Duodenal mucosa (tissue), 2 donors: Measurements from ENCODE around the gene DOK4.

Source experiments
- H3K27ac ChIP-seq: one replicate; pipeline ENCODE4 v1.7.0; 2013; ENCODE audit warnings: low read depth, low read length
- H3K27me3 ChIP-seq, 2 donors: one replicate each; pipeline ENCODE4 v1.7.0; 2013; ENCODE audit warnings: low read length in 2 of 2, control low read depth in 1 of 2; ENCODE audit not compliant: insufficient read depth in 2 of 2, control insufficient read depth in 1 of 2
- H3K36me3 ChIP-seq, 2 donors: one replicate each; pipeline ENCODE4 v1.7.0; 2013; ENCODE audit warnings: low read length in 2 of 2, control low read depth in 1 of 2; ENCODE audit not compliant: insufficient read depth in 2 of 2, control insufficient read depth in 1 of 2
- H3K4me1 ChIP-seq, 2 donors: one replicate each; pipeline ENCODE4 v1.7.0; 2013; ENCODE audit warnings: low read length in 2 of 2, control low read depth in 1 of 2; ENCODE audit not compliant: insufficient read depth in 2 of 2, control insufficient read depth in 1 of 2
- H3K4me3 ChIP-seq, 2 donors: one replicate each; pipeline ENCODE4 v1.7.0; 2013; ENCODE audit warnings: low read length in 2 of 2, low read depth in 1 of 2
- H3K9ac ChIP-seq, 2 donors: one replicate each; pipeline ENCODE4 v1.7.0; 2013; ENCODE audit warnings: low read length in 2 of 2, low read depth in 1 of 2
- H3K9me3 ChIP-seq, 2 donors: one replicate each; pipeline ENCODE4 v1.7.0; 2013; ENCODE audit warnings: low read length in 2 of 2, control low read depth in 1 of 2; ENCODE audit not compliant: control insufficient read depth in 1 of 2

The DOK4 gene

DNA sequence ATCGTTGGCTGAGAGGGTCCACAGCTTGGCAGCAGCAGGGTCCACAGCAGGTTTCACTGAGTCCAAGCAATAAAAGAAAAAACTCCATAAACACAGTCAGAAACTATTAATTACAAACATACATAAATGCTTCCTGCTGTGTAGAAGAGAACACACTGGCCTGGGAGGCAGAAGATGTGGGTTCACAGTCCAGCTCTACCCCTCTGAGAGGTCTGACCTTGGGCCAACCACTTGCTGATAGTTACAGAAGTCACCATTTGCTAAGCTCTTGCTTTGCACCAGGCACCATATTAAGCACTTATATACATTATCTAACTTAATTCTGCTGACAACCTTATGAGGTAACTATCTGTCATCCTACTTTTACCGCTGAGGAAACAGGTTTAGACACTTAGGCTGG is 53.8 kb downstream of the DOK4 start:
- peaks cover 55 to 83% of the 10 kb centered on the region in 2 donors for H3K36me3 ChIP-seq
- H3K27ac ChIP-seq = no peak overlapping the region
- H3K4me1 ChIP-seq = peaks cover 0 to 12% of the 10 kb centered on the region in 2 donors
- no peaks in the 10 kb centered on the region for H3K27me3 ChIP-seq
- no peaks in the 10 kb centered on the region for H3K9me3 ChIP-seq
- no peak overlapping the region for H3K9ac ChIP-seq
- no peak overlapping the region for H3K4me3 ChIP-seq

DNA sequence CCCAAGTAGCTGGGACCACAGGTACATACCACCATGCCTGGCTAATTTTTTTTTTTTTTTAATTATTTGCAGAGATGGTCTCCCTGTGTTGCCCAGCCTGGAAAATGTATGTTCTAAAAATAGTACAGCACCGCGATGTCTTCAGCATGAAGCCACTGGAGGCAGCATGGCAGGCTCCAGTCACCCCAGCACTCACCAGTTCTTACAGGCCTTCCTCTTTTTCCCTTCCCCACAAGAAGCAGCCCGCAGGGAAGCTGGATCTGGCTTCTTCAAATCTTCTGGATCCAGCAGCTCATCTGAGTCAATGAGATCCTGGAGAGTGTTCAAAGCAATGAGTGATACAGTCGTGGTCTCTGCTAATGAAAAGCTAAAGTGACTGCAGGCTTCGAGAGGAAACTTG is 55.3 kb downstream of the DOK4 start:
- Histone ChIP-seq H3K36me3 (peaks cover 55 to 83% of the 10 kb centered on the region in 2 donors), H3K4me1 (peaks cover 0 to 12% of the 10 kb centered on the region in 2 donors), H3K9me3 (no peaks in the 10 kb centered on the region), H3K27me3 (no peaks in the 10 kb centered on the region), H3K9ac (no peak overlapping the region), H3K27ac (no peak overlapping the region), H3K4me3 (no peak overlapping the region)

DNA sequence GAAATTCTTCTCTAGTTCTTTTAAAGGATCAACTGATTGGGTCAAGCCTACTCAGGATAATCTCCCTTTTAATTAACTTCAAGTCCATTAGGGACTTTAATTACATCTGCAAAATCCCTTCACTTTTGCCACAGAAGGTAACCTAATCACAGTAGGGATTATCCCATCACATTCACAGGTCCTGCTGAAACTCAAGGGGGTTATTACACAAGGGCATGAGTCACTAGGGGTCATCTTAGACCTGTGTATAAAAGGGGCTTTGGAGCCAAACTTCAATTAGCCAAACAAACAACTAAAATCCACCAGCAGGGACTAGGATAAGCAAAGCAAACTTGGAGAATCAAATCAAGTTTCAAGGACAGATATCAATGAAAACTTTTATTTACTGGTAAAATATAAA is 58.5 kb downstream of the DOK4 start:
- no peak overlapping the region for H3K27ac ChIP-seq

DNA sequence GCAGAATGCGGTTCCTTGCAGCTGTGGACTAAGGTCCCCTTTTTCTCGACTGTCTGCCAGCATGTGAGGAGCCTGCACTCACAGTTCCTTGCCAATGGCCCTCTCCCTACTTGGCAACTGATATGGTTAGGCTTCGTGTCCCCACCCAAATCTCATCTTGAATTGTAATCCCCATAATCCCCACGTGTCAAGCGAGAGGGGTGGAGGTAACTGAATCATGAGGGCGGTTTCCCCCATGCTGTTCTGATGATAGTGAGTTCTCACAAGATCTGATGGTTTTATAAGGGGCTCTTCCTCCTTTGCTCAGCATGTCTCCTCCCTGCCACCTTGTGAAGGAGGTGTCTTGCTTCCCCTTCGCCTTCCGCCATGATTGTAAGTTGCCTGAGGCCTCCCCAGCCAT is 59.0 kb downstream of the DOK4 start:
- Histone ChIP-seq H3K36me3 (peaks cover 20 to 48% of the 10 kb centered on the region in 2 donors), H3K9me3 (no peaks in the 10 kb centered on the region), H3K9ac (no peak overlapping the region), H3K4me1 (peaks cover under 1 to 4% of the 10 kb centered on the region in 2 donors), H3K27ac (no peak overlapping the region), H3K4me3 (no peak overlapping the region), H3K27me3 (no peaks in the 10 kb centered on the region)

More for the DNA sequence above, 58.5 kb downstream of the DOK4 start:
- Histone ChIP-seq H3K4me1 (peaks cover 0 to 9% of the 10 kb centered on the region in 2 donors), H3K9ac (no peak overlapping the region), H3K27me3 (no peaks in the 10 kb centered on the region), H3K36me3 (peaks cover 25 to 54% of the 10 kb centered on the region in 2 donors), H3K4me3 (no peak overlapping the region), H3K9me3 (no peaks in the 10 kb centered on the region)

DNA sequence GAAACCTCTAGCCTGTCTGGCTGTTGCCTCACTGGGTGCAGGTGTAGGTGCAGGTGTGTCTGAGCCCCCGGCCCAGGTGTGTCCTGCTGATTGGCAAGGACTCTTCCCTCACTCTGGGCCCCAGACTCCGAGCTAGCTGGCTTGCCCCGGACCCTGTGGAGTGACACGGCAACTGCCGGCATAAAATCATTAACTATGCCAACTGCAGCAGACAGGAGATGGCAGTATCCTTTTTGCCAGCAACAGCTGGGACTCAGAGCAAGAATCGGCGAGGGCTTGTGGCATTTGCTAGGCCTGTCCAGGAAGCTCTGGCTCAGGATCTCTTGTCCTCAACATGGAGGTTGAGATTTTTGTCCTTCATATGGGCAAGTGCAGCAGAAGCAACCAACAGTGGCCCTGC is 59.9 kb downstream of the DOK4 start:
- no peak overlapping the region for H3K27ac ChIP-seq

GRCh38 chr16:57424583-57424982 is 61.7 kb downstream of the DOK4 start:
- H3K9ac ChIP-seq = no peak overlapping the region
- H3K27me3 ChIP-seq = no peaks in the 10 kb centered on the region
- H3K4me3 ChIP-seq = no peak overlapping the region
- H3K4me1 ChIP-seq = peaks cover 0 to 4% of the 10 kb centered on the region in 2 donors
- peaks cover 0 to 24% of the 10 kb centered on the region in 2 donors for H3K36me3 ChIP-seq
- H3K9me3 ChIP-seq = no peaks in the 10 kb centered on the region
- H3K27ac ChIP-seq = no peak overlapping the region

More for the DNA sequence above, 59.9 kb downstream of the DOK4 start:
- Histone ChIP-seq H3K4me3 (no peak overlapping the region), H3K4me1 (peaks cover 0 to 4% of the 10 kb centered on the region in 2 donors), H3K27me3 (no peaks in the 10 kb centered on the region), H3K9ac (no peak overlapping the region), H3K36me3 (peaks cover 16 to 40% of the 10 kb centered on the region in 2 donors), H3K9me3 (no peaks in the 10 kb centered on the region)

DNA sequence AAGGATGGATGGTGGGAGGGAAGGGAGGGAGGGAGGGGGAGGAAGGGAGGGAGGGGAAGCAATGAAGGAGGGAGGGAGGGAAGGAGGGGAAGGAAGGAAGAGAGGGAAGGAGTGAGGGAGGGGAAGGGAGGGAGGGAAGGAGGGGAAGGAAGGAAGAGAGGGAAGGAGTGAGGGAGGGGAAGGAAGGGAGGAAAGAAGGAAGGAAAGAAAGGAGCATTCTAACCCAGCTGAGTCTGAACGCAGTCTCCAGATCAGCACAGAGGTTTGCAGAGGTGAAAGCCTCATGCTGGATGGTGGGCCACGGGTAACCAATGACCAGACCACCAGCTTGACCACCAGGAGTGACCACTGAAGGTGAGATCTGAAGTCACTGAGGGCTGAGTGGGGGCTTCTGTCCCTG is 63.1 kb downstream of the DOK4 start:
- Histone ChIP-seq H3K9ac (no peak overlapping the region), H3K4me1 (peaks cover 12% of the 10 kb centered on the region in 2 donors), H3K4me3 (no peak overlapping the region), H3K27me3 (no peaks in the 10 kb centered on the region), H3K9me3 (no peaks in the 10 kb centered on the region), H3K27ac (no peak overlapping the region), H3K36me3 (peaks cover 0 to 12% of the 10 kb centered on the region in 2 donors)

- H3K4me1 ChIP-seq = peaks cover 13 to 17% of the 10 kb centered on the region in 2 donors
- no peak overlapping the region for H3K27ac ChIP-seq
Observed at GRCh38 chr16:57422026-57422944, 64.0 kb downstream of the DOK4 start.

More at GRCh38 chr16:57422026-57422944, 64.0 kb downstream of the DOK4 start:
- Histone ChIP-seq H3K36me3 (peaks cover 0 to 5% of the 10 kb centered on the region in 2 donors), H3K9me3 (no peaks in the 10 kb centered on the region), H3K4me3 (no peak overlapping the region), H3K9ac (no peak overlapping the region), H3K27me3 (no peaks in the 10 kb centered on the region)
